C4-2B (cell line): Measurements from ENCODE around the gene STYK1.
"Not testable (repeated sequence)": the region's sequence is repeated elsewhere in the genome, so short reads cannot be mapped to it uniquely, and the experiment has no call there.

ENCODE experiments used
- H3K27ac ChIP-seq: fragments of 450-650 bp; 2 replicates; pipeline ENCODE4 v1.5.1; 2017
- CTCF ChIP-seq: fragments of 450-650 bp; conservative IDR thresholded peaks from 2 replicates; pipeline ENCODE4 v1.5.1; 2017; ENCODE audit warnings: mild to moderate bottlenecking
- ZFX ChIP-seq: fragments of 450-650 bp; IDR thresholded peaks from 2 replicates; pipeline ENCODE4 v1.6.1; 2017

STYK1 gene

GRCh38 chr12:10595881-10596280 lies 78.0 kb downstream of the STYK1 start:
- no peak for TF ChIP-seq CTCF
- H3K27ac ChIP-seq: no peak overlapping the region

- TF ChIP-seq CTCF: no peak
- TF ChIP-seq ZFX: no peak
- no peak overlapping the region for H3K27ac ChIP-seq
Observed at GRCh38 chr12:10590966-10591365, 82.9 kb downstream of the STYK1 start.

- TF ChIP-seq ZFX (no peak), CTCF (no peak)
- no peak overlapping the region for H3K27ac ChIP-seq
Observed at GRCh38 chr12:10584415-10584814, 89.4 kb downstream of the STYK1 start.

- H3K27ac ChIP-seq: no peak overlapping the region
- TF ChIP-seq ZFX (no peak), CTCF (no peak)
Observed at GRCh38 chr12:10582704-10583103, 91.1 kb downstream of the STYK1 start.

GRCh38 chr12:10582133-10582532 lies 91.7 kb downstream of the STYK1 start:
- not testable (repeated sequence) for H3K27ac ChIP-seq

GRCh38 chr12:10574307-10574706 lies 99.5 kb downstream of the STYK1 start:
- no peak overlapping the region for H3K27ac ChIP-seq
- TF ChIP-seq ZFX: no peak
- TF ChIP-seq CTCF: no peak

GRCh38 chr12:10572021-10572490 lies 101.8 kb downstream of the STYK1 start:
- not testable (repeated sequence) for H3K27ac ChIP-seq

GRCh38 chr12:10571141-10571540 lies 102.7 kb downstream of the STYK1 start:
- H3K27ac ChIP-seq: no peak overlapping the region
- TF ChIP-seq ZFX (no peak), CTCF (no peak)
